ENCODE results near the gene RTTN.

- TF ChIP-seq, protein P1, sequence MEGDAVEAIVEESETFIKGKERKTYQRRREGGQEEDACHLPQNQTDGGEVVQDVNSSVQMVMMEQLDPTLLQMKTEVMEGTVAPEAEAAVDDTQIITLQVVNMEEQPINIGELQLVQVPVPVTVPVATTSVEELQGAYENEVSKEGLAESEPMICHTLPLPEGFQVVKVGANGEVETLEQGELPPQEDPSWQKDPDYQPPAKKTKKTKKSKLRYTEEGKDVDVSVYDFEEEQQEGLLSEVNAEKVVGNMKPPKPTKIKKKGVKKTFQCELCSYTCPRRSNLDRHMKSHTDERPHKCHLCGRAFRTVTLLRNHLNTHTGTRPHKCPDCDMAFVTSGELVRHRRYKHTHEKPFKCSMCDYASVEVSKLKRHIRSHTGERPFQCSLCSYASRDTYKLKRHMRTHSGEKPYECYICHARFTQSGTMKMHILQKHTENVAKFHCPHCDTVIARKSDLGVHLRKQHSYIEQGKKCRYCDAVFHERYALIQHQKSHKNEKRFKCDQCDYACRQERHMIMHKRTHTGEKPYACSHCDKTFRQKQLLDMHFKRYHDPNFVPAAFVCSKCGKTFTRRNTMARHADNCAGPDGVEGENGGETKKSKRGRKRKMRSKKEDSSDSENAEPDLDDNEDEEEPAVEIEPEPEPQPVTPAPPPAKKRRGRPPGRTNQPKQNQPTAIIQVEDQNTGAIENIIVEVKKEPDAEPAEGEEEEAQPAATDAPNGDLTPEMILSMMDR (IDR thresholded peaks at IDR 0.05): no peak
- no peak for TF ChIP-seq POLR2A (IDR thresholded peaks at IDR 0.05)
Observed at GRCh38 chr18:70121842-70122241, 83.6 kb downstream of the RTTN start.

All from uterus (tissue), 2 donors.